GM12878 (cell line): ENCODE data around the gene PCED1A.

ENCODE experiments used
- CHD1 ChIP-seq: IDR thresholded peaks from 2 replicates; pipeline ENCODE4 v1.6.1; 2012; ENCODE audit warnings: low read depth, low read length, improper control_type of control experiment
- CTCF ChIP-seq, 3 experiments: IDR thresholded peaks in 2 of 3; conservative IDR thresholded peaks in 1 of 3; 2 replicates each; pipeline ENCODE4 v1.5.1; 2011; ENCODE audit warnings: low read depth in 3 of 3, low read length in 3 of 3, mild to moderate bottlenecking in 3 of 3, control low read depth in 2 of 3, moderate library complexity in 2 of 3, inconsistent platforms in 1 of 3, mixed read lengths in 1 of 3; ENCODE audit not compliant: control insufficient read depth in 2 of 3, insufficient read depth in 1 of 3; ENCODE audit errors: extremely low read depth in 1 of 3
- GABPA ChIP-seq: IDR thresholded peaks from 2 replicates; pipeline ENCODE4 v1.6.1; 2014; ENCODE audit warnings: antibody characterized with exemption, low read depth, mild to moderate bottlenecking, inconsistent platforms
- IRF3 ChIP-seq: fragments of 450-650 bp; IDR thresholded peaks from 2 replicates; pipeline ENCODE4 v1.6.1; 2014; ENCODE audit warnings: mild to moderate bottlenecking
- POLR2A ChIP-seq: IDR thresholded peaks from 2 replicates; pipeline ENCODE4 v1.6.1; 2011; ENCODE audit warnings: low read depth, mild to moderate bottlenecking, low read length
- RELA ChIP-seq: fragments of 450-650 bp; IDR thresholded peaks from 2 replicates; pipeline ENCODE4 v1.8.0; 2014; ENCODE audit warnings: borderline replicate concordance; ENCODE audit not compliant: partially characterized antibody
- ZNF274 ChIP-seq: IDR thresholded peaks from one replicate; pipeline ENCODE4 v1.8.0; 2011; ENCODE audit not compliant: insufficient read length, insufficient read depth
- ZZZ3 ChIP-seq: IDR thresholded peaks from 2 replicates; pipeline ENCODE4 v1.6.1; 2011; ENCODE audit warnings: low read depth; ENCODE audit not compliant: control insufficient read depth, insufficient read length
- TF ChIP-seq, protein P1 (sequence below): IDR thresholded peaks from 2 replicates; pipeline ENCODE4 v1.6.1; 2011; ENCODE audit warnings: low read depth, low read length, improper control_type of control experiment, borderline replicate concordance
- TF ChIP-seq, protein P2 (sequence below): IDR thresholded peaks from 2 replicates; pipeline ENCODE4 v1.6.1; 2012; ENCODE audit warnings: low read depth, low read length, improper control_type of control experiment

DNA sequence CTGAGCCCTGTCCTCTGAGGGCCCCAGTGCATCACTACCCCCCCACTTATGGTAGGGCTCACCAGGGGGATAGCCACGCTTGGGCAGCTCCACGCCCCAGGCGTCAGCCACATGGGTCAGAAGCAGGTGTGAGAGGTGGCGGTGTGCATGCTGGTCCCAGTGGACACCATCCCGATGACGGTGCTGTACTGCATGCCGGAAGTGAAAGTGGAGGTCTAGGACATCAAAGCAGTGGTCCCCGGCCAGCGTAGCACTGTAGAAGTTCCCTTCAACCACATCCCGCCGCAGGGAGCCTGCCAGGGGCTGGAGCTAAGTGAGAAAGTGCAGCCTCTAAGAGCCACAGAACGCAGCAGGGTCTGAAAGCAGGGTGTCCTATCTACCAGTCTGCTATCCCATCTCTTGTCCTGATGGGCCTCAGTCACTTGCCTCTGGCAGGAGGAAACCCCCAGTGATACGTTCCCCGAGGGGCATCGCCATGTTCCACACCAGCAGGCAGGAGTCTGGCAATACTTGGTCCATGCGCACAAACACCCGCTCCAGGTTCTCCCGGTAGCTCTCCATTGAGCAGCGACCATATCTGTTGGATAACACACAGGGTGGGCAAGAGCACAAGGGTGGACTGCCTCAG is 2.2 kb downstream of the PCED1A start:
- TF ChIP-seq CHD1: no peak
- TF ChIP-seq RELA: no peak
- TF ChIP-seq POLR2A: no peak
- TF ChIP-seq IRF3: no peak
- TF ChIP-seq ZNF274: no peak
- TF ChIP-seq, protein P1, sequence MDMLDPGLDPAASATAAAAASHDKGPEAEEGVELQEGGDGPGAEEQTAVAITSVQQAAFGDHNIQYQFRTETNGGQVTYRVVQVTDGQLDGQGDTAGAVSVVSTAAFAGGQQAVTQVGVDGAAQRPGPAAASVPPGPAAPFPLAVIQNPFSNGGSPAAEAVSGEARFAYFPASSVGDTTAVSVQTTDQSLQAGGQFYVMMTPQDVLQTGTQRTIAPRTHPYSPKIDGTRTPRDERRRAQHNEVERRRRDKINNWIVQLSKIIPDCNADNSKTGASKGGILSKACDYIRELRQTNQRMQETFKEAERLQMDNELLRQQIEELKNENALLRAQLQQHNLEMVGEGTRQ: no peak
- 0 out of 2 replicates have a peak, but pooled peaks have one; percentile 31 for TF ChIP-seq GABPA
- TF ChIP-seq ZZZ3: no peak
- no peak for TF ChIP-seq CTCF (IDR thresholded peaks at IDR 0.05 in 2 of 3, conservative IDR thresholded peaks at IDR 0.05 in 1 of 3; ENCODE audit: control insufficient read depth in 2 of 3, extremely low read depth in 1 of 3, insufficient read depth in 1 of 3, low read depth in 3 of 3, low read length in 3 of 3)
- TF ChIP-seq, protein P2, sequence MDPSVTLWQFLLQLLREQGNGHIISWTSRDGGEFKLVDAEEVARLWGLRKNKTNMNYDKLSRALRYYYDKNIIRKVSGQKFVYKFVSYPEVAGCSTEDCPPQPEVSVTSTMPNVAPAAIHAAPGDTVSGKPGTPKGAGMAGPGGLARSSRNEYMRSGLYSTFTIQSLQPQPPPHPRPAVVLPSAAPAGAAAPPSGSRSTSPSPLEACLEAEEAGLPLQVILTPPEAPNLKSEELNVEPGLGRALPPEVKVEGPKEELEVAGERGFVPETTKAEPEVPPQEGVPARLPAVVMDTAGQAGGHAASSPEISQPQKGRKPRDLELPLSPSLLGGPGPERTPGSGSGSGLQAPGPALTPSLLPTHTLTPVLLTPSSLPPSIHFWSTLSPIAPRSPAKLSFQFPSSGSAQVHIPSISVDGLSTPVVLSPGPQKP: no peak
